ENCODE measurements around the gene ITGB3. TPM values are rescaled to one million over a fixed set of nuclear protein-coding genes. Genes with fewer than 3 reads are reported as not detected.
"Not testable (repeated sequence)": the region's sequence is repeated elsewhere in the genome, so short reads cannot be mapped to it uniquely, and the experiment has no call there.

ITGB3 gene
- polyA plus RNA-seq, 3 donors, result 16.5 to 24.1 (median 22.9) TPM

DNA sequence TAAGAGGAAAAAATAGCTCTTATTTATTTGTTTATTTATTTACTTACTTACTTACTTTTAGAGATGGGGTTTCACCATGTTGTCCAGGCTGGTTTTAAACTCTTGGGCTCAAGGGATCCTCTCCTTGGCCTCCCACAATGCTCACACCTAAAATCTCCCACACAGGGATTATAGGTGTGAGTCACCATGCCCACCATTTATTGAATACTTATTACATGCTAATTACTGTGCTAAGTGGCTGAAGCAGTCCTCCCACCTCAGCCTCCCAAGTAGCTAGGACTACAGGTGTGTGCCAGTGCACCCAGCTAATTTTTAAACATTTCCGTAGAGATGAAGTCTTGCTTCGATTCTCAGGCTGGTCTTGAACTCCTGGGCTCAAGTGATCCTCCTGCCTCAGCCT is 11.0 kb upstream of the ITGB3 start:
- no peak for DNase-seq

DNA sequence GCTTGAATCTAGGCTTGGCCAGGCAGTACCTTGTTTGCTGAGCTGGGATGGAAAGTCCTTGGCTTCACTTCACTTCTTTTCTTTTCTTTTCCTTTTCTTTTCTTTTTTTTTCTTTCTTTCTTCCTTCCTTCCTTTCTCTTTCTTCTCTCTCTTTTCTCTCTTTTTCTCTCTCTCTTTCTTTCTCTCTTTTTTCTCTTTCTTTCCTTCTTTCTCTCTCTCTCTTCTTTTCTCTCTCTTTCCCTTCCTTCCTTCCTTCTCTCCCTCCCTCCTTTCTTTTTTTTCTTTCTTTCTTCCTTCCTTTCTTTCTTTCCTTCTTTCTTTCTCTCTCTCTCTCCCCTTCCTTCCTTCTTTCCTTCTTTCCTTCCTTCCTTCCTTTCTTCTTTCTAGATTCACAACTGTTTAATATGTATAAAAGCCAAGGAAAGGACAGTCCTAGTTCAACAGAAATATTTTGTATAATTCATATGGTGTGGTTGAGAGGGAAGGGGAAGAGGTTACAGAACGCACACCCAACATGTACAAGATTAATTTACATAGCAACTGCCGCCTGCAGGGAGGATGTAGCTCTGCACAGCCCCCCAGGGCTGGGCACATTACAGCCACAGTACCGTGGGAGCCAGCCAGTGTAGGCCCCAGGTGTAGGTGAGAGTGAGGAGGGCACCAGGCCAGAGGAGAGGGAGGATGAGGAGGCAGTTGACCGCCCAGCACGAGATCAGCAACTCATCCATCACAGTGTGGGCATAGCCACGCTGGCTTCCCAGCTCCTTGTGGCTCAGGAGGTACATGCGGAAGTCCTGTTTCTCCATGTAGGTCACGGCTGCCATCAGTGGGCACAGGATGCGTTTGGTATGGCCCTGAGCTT is 9.7 kb upstream of the ITGB3 start:
- no peak for DNase-seq

DNA sequence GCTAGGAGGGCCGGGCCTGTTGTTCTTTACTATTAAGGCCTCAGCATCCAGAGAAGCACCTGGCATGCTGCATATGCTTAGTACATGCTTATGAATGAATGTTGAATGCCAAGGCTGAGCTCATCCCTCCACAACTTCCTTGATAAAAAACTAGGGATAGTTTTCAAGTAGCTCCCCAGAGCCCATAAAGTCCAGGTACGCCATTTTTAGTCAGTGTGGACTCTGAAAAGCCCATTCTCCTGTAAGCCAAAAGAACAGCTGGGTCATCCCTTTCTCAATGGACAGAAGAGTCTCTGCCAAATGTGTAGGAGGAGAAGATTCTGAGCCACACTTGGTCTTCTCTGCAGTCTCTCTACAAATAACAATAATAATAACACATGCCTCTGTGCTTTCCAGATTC is 8.9 kb upstream of the ITGB3 start:
- DNase-seq, result no peak

DNA sequence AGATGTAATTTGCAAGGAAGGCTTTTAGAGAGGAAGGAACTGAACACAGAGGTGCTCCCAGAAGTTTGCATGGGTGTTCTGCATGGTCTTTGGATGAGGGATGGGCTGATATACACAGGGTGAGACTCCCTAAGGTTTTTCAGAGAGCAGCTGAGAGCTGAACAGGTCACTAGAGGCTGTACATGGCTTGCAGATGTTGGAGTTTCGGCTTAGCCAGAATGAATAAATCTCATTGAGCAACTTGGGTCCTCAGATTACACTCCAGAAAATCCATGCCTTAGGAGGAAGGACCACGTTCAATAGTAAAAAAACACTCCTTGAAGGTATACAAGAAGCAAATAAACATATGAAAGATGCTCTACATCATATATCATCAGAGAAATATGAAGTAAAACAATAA is 7.5 kb upstream of the ITGB3 start:
- no peak for DNase-seq

DNA sequence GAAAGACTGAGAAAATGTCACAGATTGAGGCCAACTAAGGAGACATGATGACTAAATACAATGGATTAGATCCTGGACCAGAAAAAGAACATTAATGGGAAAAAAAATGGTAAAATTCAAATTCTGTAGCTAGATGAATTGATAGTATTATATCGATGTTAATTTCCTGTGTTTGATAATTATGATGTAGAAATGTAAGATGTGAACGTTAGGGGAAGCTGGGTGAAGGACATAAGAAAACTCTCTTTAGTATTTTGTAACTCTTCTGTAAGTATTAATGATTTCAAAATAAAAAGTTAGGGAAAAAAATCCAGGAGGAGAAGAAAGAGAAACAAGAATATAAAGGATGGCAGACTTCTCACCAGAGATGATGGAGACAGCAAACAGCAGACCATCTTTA is 2.8 kb upstream of the ITGB3 start:
- DNase-seq, result no peak

DNA sequence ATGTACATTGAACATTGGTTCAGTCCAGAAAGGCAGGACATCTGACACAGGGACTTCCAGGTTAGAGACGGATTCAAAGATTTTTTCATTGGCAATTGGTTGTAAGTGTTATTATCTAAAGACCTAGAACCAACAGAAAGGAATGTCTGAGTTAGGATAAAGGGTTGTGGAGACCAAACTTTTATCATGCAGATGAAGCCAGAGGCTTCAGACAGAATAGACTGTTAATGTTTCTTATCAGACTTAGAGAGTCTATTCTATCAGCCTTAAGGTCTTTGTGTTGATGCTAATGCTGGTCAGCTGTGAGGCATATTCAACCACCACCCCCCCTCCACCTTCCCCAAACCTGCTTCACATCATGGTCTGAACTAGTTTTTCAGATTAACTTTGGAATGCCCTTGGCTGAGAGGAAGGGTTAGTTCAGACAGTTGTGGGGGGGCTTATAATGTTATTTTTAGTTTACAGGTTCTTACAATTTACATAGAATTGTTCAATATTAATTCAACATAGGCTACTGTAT is 2.1 kb upstream of the ITGB3 start:
- no peak for DNase-seq

DNA sequence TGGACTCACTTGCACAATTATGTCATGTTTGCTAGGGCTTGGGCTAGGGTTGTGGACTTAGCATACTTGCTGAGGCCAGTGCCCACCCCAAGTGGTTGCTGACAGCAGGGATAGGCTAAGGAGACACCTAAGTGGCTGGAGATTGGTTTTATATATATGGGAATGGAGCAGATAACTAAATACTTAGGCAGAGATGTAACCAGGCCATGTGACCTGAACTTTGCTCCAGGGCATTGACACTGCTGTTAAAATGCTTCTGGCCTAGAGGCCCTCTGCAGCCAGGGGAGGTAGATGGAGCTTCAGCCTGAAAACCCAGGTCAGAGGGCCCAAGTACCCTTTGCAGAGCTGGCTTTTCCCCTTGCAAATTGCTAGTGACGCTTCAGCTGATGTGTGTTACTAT is 1.4 kb upstream of the ITGB3 start:
- DNase-seq, result no peak

DNA sequence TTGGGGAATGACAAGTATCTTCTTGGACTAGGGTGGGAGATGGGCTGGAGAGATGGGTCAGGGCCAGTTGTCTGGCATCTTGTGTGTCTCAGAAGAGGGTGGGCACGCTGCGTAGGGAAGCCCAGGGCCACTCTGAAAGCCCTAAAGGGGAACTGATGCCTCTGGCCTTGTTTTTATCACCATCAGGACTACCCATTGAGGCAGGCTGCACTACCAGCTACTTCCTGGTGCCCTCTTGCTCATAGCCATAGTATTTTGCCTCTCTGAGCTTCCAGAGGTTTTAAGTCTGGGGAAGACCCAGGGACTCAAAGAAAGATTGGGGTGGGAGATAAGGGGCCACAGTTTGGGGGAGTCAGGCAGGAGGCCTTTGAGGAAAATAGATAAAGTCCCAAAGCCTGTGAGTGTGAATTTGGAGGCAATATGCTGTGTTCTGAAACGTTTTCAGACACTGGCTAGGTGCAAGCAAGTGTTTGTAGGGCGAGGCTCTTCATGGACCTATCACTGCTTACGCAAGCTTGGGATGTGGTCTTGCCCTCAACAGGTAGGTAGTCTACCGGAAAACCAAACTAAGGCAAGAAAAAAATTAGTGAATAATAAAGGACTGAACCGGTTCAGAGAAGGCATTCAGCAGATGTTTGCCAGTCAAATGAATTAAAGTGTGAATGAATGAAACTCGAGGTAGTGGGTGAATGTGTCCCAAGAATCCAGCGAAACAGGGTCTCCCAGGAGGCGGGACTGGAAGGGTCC is 688 bp upstream of the ITGB3 start:
- DNase-seq, result no peak

DNA sequence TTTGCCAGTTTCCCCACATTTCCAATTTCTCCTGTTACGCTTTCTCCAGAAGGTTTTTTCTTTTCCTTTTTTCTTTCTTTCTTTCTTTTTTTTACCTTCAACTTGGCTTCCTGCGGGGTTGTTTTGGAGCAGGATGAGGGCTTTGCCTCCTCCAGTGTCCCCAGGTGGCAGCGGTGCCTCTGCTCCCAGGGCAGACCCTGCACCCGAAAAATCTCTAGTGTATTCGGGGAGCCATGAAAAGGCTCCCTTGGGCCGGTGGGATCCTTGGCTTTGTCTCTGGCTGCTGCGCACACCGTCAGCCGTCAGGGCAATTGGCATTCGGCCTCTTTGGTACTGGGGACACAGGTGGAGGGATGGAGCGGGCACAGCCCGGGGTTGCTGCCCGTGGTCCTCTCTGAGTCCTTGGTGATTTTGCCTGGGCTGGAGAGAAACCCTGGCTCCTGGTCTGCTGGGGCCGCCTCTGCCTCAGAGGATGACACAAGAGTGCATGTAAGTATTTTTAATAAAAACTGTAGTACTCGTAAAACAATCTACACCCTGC is 846 bp downstream of the ITGB3 start:
- DNase-seq, result no peak

DNA sequence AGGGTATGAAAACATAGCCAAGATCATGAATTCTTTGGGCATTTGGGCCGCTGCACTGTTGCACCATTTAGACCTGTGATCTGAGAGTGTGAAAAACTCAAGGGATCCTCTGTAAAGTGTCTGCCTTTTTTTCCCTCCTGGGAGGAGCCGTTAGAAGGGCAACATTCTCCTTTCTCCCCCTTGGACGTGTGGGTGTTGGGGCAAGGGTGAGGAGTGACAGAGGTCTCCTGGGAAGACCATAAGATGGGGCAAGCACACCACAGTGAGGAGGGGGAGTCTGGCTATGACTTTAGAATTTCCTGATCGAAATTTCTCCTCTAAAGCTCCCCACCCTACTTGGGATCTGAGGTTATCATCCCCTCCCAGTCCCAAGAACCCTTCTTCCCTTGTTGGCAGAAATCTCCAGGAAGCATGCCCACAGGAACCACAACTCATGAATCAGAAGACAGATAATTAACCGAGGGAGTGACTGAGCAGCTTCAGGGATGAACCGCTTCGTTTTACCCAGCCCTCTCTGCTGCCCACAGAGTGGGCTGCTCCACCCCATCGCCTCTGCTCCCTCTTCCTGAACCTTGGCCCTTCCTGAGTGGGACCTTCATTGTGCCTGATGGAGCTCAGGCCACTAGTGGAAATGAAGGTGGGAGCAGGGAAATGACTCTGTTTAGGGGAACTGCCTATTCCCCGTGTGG is 4.2 kb downstream of the ITGB3 start:
- no peak for DNase-seq

DNA sequence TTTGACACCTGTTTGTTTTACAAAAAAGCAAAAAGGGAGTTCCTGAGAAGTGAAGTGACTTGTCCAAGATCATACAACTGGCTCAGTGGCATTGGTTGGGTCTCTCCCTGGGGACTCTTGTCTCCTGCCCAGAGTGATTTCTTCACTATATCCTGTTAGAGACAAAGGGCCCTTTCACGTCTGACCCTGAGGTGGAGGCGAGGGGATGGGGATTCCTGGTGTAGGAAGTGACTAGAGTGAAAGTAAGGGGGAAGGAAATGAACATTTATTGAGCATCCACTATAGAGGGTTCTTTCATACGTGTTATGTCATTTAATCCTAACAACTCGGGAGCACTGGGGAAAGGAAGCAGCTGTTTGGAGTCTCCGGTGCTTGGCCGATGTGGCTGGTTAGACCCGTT is 9.0 kb downstream of the ITGB3 start:
- DNase-seq, result no peak

DNA sequence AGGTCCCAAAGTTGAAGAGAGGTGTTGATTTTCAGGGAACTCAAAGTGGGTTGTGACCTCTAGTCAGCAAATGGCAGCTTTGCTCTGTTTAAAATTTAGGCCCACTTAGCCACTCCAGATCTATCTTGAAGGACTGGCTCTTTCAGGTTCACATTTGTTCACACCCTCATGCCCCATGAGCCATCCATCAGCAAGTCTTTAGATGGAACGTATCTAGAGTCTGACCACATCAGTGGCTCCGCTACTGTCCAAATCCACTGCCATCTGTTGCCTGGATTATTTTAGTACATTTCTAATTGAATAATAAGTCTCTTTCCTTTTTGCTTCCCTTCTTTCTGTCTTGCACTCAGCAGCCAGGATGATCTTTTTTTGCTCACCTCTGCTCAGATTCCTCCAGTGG is 10.5 kb downstream of the ITGB3 start:
- no peak for DNase-seq

DNA sequence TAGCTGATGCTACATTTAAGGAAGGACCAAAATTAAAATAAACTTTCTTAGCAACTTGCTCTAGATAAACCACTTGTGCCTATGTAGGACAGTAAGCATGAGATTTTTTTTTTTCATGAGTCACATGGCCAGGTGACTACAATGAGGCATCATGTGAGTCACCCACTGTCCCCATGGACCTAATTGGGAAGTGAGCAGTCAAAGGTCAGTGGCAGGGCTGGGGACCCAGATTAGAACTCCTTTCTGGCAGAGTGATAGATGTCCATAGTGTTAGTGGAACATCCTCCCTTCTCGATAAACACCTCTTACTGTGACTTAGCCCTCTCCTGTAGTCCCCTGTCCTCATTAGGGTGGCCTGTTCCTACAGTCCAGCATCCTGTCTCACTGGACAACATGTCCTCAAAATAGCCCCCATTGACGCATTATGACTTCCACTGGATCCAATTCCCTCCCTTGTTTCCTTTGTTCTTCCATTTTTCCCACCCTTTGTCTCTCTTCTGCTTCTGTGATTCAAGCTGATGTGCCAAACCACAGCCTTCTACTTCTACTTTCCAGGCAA is 12.4 kb downstream of the ITGB3 start:
- no peak for DNase-seq

DNA sequence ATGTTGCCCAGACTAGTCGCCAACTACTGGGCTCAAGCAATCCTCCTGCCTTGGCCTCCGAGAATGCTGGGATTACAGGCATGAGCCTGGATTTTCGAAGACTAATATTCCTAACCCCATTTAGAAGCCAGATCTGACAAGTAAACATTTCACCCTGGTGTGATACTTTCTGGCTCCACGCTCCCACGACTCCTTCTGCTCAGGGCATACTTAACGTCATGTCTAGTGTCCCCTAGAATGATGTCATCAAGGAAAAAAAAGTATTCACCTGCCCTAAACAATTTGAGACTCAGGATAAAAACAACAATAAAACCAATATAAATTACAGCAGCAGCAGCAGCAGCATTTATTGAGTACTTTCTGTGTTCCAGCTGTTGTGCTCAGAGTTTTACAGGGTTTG is 13.2 kb downstream of the ITGB3 start:
- DNase-seq, result no peak

DNA sequence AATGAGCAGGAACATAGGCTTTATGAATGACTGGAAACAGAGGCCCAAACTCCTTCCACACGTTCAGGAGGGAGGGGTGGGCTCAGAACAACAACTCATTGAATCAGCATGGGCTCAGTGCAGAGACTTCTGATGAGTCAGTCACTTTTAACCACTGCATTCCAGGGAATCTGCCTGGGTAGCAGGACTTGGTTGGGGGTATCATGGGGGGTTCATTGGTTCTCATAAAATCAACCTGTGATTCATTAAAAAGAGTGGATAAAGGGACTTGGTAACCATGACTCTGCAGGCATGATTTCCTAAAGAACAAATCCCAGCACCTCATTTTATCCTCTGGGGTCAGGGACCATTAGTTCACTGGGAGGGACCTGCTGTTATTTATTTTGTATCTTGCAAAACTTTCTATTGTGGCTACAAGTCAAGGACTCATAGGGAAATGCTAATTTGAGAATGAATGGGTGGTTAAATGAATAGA is 13.8 kb downstream of the ITGB3 start:
- DNase-seq, result no peak

DNA sequence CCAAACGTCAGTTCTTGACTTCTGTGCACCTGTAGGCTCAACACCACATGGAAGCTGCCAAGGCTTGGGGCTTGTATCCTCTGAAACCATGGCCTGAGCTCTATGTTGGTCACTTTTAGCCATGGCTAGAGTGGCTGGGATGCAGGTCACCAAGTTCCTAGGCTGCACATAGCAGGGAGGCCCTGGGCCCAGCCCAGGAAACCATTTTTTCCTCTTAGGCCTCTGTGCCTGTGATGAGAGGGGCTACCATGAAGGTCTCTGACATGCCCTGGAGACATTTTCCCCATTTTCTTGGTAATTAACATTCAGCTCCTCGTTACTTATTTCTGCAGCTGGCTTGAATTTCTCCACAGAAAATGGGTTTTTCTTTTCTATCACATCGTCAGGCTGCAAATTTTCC is 15.3 kb downstream of the ITGB3 start:
- not testable (repeated sequence) for DNase-seq

DNA sequence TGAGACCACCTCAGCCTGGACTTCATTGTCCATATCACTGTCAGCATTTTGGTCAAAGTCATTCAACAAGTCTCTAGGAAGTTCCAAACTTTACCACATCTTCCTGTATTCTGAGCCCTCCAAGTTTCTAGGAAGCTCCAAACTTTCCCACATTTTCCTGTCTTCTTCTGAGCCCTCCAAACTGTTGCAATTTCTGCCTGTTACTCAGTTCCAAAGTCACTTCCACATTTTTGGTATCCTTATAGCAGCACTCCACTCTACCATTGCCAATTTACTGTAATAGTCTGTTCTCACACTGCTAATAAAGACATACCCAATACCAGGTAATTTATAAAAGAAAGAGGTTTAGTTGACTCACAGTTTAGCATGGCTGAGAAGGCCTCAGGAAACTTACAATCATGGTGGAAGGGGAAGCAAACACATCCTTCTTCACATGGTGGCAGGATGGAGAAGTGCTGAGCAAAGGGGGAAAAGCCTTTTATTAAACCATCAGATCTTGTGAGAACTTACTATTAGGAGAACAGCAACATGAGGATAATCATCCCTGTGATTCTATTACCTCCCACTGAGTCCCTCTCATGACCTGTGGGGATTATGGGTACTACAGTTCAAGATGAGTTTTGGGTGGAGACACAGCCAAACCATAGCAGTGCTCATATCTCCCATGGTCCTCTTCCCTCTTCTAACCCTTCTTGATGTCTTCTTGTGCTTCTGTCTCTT is 16.1 kb downstream of the ITGB3 start:
- DNase-seq, result not testable (repeated sequence)

DNA sequence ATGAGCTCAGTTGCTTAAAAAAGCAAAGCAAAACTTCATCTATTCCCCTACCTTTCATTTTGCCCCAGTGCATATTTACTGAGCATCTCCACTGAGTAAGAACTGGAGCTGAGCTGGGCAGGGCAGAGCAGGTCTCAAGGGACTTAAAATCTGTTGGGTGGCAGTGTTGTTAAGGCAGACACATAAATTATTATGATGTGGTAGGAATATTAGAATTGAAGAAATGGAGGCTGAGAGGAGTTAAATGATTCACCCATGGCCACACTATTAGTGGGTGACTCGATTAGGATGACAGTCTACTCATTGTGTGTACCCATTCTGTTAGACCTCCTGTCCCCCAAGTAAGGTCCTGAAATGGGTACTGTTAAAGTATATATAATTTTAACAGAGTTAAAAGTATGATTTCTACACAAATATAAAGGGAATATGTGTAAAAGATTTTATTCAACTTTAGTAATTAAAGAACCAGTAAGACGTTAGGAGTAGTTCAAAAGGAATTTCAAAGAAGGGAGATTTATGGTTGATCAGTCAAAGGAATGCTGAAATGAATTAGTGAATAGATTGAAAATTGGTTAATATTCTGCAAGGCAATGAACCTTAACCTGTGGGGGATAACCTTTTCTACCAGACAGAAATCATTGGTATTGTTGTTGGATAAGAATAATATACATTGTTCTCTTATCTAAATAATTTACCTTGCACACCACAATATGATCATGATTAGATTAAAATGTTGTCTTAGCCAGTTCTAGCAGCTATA is 17.5 kb downstream of the ITGB3 start:
- no peak for DNase-seq

DNA sequence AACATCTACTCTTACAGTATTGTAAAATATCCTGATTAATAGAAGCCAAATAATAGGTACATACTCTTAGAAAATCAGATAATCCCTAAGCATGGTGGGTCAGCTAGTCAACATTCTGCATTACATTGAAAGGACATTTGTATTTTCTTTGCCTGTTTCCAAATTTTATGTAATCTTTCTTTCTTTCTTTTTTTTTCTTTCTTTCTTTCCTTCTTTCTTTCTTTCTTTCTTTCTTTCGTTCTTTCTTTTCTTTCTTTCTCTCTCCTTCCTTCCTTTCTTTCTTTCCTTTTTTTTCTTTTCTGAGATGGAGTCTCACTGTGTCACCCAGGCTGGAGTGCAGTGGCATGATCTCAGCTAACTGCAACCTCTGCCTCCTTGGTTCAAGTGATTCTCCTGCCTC is 18.9 kb downstream of the ITGB3 start:
- DNase-seq, result no peak

DNA sequence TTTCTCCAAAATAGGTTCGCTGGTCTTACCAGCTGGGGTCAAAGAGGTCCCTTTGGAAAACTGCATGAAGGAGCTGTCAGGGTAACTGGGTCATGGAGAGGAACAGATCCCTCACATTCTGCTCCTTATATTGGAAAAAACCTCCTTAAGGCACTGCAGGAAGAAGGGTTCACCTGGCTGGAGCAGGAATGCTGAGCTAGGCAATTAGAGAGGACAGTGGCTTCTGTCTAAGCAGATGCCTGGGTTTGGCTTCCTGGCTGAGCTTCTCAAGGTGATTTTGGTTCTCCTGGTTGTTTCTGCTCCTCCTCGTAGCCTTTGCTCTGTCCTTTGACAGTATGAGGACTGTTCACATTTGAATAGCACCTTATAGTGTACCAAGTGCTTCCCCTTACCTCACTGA is 19.6 kb downstream of the ITGB3 start:
- DNase-seq, result no peak
